IPS-18a (cell line): ENCODE data around the gene KREMEN1.

Experiments
- H3K27ac ChIP-seq: one replicate; pipeline ENCODE4 v1.5.1; 2013; ENCODE audit warnings: low read length
- H3K27me3 ChIP-seq: one replicate; pipeline ENCODE4 v1.6.1; 2013; ENCODE audit warnings: mild to moderate bottlenecking, low read length; ENCODE audit not compliant: control insufficient read depth, insufficient read depth
- H3K36me3 ChIP-seq: one replicate; pipeline ENCODE4 v1.6.1; 2013; ENCODE audit warnings: low read depth, low read length; ENCODE audit not compliant: control insufficient read depth
- H3K4me1 ChIP-seq: one replicate; pipeline ENCODE4 v1.6.1; 2013; ENCODE audit warnings: low read depth, low read length; ENCODE audit not compliant: control insufficient read depth
- H3K4me3 ChIP-seq: one replicate; pipeline ENCODE4 v1.5.1; 2013; ENCODE audit warnings: low read length
- H3K9ac ChIP-seq: one replicate; pipeline ENCODE4 v1.6.1; 2013; ENCODE audit warnings: mild to moderate bottlenecking, low read length, moderate library complexity
- H3K9me3 ChIP-seq: one replicate; pipeline ENCODE4 v1.6.1; 2013; ENCODE audit warnings: low read depth, low read length; ENCODE audit not compliant: control insufficient read depth

Gene KREMEN1

DNA sequence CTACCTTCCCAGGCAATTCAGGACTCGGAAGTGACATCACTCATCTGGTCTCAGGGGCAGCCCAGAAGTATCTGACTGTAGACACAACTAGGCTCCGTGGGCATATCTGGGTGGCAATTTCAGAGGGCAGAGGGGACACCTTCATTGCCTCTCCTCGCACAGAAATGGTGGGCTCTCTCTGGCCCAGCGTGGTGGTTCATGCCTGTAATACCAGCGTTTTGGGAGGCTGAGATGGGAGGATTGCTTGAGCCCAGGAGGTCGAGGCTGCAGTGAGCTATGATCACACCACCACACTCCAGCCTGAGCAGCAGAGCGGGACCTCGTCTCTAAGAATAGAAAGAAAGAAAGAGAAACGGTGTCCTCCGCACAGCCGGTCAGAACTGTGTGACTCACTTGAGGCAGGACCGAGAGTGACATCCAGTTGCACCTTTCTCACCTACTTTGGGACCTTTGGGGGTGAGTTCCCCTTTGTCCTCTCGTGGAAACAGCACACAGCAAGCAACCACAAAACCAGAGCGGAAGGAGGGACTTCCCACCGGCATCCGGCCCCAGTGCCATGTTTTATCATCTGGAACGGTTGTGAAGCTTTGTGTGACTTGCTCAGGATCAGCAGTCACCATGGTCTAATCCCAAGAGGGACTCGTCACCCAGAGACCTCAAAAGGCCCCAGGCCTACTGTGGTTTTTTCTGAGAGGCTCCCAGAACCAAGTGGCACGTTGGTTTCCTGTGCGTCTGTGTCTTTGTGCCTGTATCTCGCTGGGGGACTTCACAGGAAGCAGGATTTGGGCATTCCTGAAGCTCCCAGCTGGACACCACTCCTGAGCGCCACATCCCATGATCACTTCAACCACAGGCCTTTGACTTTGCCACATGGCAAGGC is 94.4 kb downstream of the KREMEN1 start:
- Histone ChIP-seq H3K27ac (no peak overlapping the region), H3K36me3 (no peaks in the 10 kb centered on the region), H3K4me3 (no peak overlapping the region), H3K27me3 (no peaks in the 10 kb centered on the region), H3K4me1 (no peaks in the 10 kb centered on the region), H3K9me3 (no peaks in the 10 kb centered on the region), H3K9ac (no peak overlapping the region)

DNA sequence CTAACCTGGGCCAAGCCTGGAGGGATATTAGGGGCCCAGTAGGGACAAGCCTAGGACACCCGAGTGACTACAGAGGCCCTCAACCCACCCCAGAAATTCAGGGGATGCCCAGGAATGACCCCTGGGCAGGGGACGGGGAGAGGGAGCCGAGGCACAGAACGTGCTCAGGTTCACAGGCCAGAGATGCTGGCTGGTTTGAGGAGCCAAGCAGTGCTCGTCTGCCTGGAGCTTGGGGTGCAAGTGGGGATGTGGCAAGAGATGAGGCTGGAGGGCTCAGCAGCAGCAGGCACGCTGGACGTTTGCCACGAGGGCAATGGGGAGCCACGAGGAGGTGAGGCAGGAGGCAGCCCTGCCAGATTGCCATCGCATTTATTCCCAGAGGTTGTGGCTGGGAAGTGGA is 98.9 kb downstream of the KREMEN1 start:
- Histone ChIP-seq H3K36me3 (no peaks in the 10 kb centered on the region), H3K27ac (no peak overlapping the region), H3K9ac (no peak overlapping the region), H3K9me3 (peaks cover 7% of the 10 kb centered on the region), H3K4me1 (no peaks in the 10 kb centered on the region), H3K4me3 (no peak overlapping the region), H3K27me3 (no peaks in the 10 kb centered on the region)

DNA sequence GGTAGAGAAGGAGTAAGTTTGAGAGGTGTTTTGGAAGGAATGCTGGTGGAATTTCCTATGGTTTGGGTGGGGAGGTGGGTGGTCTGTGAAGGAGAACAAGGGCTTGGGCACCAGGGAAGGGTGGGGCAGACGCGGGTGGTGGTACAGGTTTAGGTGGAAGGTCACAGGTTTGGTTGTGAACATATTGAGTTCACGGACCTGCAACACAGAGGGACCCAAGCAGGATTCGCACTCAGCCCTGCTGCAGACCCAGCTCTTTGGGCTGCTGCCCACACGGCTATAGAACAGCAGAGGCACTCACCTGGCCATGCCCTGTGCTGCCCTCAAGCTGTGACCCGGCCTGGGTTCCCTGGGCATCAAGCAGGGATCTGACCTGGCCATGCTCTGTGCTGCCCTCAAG is 99.4 kb downstream of the KREMEN1 start:
- Histone ChIP-seq H3K4me1 (no peaks in the 10 kb centered on the region), H3K27me3 (no peaks in the 10 kb centered on the region), H3K4me3 (no peak overlapping the region)

DNA sequence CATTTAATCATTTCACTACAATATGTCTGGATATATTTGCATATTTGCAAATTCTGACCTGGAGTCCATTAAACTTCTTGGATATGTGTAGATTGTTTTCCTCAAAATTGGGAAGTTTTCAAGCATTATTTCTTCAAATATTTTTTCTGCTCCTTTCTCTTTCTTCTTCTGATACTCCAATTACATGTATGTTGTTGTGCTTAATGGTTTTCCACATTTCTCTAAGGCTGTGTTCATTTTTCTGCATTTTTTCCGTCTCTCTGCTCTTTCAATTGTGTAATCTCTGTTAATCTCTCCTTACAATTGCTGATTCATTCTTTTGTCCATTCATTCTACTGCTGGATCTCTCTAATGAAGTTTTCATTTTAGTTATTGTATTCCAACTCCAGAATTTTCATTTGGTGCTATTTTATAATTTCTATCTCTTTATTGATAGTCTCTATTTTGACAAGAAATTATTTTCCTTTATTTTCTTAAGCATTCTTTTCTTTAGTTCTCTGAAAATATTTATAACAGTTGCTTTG is 102.5 kb downstream of the KREMEN1 start:
- Histone ChIP-seq H3K4me3 (no peak overlapping the region), H3K4me1 (no peaks in the 10 kb centered on the region), H3K36me3 (no peaks in the 10 kb centered on the region), H3K27ac (no peak overlapping the region), H3K9ac (no peak overlapping the region), H3K27me3 (no peaks in the 10 kb centered on the region), H3K9me3 (peaks cover 7% of the 10 kb centered on the region)

More for the DNA sequence above, 99.4 kb downstream of the KREMEN1 start:
- peaks cover 7% of the 10 kb centered on the region for H3K9me3 ChIP-seq
- H3K36me3 ChIP-seq: no peaks in the 10 kb centered on the region
- H3K27ac ChIP-seq: no peak overlapping the region
- no peak overlapping the region for H3K9ac ChIP-seq

DNA sequence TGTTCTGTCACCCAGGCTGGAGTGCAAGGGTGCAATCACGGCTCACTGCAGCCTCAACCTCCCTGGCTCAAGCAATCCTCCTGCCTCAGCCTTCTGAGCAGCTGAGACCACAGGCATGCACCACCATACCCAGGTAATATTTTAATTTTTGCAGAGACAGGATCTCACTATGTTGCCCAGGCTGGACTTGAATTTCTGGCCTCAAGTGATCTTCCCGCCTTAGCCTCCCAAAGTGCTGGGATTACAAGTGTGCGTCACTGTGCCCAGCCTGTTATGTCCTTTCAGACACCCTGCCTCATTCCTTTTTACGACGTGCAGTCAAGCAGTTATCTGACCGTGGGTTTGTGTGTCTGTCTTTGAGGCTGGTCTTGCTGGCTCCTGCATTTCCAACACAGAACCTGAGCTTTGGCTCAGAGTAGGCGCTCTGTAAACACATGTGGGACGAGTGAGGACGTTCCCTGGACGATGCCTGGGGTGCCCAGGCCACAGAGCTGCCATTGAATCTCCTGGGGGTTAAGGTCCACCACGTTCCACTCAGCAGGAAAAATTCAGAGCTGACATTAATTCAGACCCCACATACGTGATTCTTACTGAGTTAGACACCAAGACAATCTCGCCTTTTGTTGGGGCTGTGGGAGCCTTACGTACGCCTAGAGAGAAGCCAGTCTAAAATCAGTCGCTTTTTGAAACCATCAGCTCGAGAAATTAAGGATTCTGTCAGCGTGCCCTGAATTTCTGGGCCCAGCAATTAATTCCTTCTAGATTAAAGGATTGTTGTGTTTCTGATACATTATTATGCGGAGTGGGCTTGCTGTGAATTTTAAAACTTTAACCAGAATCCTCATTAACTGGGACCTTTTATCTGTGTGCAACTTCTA is 111.4 kb downstream of the KREMEN1 start:
- Histone ChIP-seq H3K4me1 (peaks cover 4% of the 10 kb centered on the region), H3K4me3 (no peak overlapping the region), H3K9ac (no peak overlapping the region)

DNA sequence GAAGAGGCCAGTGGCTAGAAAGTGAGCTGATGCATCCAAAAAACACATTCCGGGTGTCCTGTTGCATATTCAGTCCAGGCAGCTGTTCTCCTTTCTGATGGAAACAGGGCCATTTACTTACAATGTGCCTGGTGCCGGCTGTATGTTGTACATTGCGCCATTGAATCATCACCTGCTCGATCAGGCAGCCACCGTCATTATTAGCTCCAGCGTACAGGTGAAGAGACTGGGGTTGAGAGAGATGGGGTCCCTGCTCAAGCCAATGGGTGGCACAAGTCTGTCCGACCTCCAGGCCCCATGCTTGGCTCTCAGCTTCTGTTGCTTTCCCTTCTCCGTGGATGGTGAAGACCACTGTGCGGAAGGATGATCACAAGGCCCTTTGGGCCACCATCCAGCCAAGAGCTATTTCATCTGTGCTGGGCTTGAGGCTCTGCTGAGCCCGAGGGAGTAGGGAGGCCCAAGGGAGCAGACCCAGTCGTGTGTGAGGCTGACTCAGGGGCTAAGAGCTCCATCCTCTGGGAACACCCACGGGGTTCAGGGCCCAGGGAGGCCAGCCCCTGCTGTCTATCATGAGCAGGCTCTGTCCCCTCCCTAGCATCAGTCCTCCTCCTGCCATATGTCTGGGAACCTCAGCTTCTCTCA is 112.1 kb downstream of the KREMEN1 start:
- H3K27me3 ChIP-seq: no peaks in the 10 kb centered on the region
- H3K9me3 ChIP-seq: no peaks in the 10 kb centered on the region
- H3K27ac ChIP-seq: no peak overlapping the region
- H3K9ac ChIP-seq: no peak overlapping the region
- no peak overlapping the region for H3K4me3 ChIP-seq
- H3K4me1 ChIP-seq: peaks cover 4% of the 10 kb centered on the region
- no peaks in the 10 kb centered on the region for H3K36me3 ChIP-seq

More for the DNA sequence above, 111.4 kb downstream of the KREMEN1 start:
- no peaks in the 10 kb centered on the region for H3K27me3 ChIP-seq
- H3K36me3 ChIP-seq: no peaks in the 10 kb centered on the region
- no peaks in the 10 kb centered on the region for H3K9me3 ChIP-seq
- H3K27ac ChIP-seq: no peak overlapping the region

DNA sequence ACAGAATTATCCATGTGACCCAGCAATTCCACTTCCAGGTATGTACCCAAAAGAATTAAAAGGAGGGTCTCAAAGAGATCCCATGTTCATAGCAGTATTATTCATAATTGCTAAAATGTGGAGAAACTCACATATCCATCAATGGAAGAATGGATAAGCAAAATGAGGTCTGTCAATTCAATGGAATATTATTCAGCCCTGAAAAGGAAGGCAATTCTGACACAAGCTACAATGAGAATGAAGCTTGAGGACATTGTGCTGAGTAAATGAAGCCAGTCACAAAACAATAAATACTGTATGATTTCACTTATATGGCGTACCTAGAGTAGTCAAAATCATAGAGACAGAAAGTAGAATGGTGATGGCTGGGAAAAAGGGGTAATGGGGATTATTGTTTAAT is 113.5 kb downstream of the KREMEN1 start:
- Histone ChIP-seq H3K27ac (no peak overlapping the region), H3K4me1 (peaks cover 4% of the 10 kb centered on the region)

DNA sequence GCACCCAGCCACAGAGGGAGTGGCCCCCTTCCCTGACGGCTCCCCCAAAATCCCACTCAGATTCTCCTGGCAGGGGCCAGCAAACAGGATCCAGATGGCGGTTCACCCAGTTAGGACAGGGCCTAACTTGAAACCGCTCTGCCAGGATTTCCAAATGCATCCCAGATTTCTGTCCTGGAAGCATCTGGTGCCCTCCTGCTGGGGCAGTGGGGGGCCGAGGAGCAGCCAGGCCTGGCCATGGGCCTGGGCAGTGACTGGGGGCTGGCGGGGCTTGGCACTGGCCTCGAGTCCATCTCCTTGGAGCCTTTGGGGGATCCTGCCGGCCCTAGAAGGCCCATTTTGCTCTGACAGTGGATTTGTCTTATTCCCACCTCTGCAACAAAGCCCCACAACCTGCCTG is 115.0 kb downstream of the KREMEN1 start:
- Histone ChIP-seq H3K36me3 (no peaks in the 10 kb centered on the region), H3K9ac (no peak overlapping the region), H3K27ac (no peak overlapping the region), H3K9me3 (no peaks in the 10 kb centered on the region), H3K4me1 (peaks cover 4% of the 10 kb centered on the region), H3K27me3 (no peaks in the 10 kb centered on the region), H3K4me3 (no peak overlapping the region)

More for the DNA sequence above, 113.5 kb downstream of the KREMEN1 start:
- Histone ChIP-seq H3K4me3 (no peak overlapping the region), H3K36me3 (no peaks in the 10 kb centered on the region), H3K9me3 (no peaks in the 10 kb centered on the region), H3K9ac (no peak overlapping the region), H3K27me3 (no peaks in the 10 kb centered on the region)

DNA sequence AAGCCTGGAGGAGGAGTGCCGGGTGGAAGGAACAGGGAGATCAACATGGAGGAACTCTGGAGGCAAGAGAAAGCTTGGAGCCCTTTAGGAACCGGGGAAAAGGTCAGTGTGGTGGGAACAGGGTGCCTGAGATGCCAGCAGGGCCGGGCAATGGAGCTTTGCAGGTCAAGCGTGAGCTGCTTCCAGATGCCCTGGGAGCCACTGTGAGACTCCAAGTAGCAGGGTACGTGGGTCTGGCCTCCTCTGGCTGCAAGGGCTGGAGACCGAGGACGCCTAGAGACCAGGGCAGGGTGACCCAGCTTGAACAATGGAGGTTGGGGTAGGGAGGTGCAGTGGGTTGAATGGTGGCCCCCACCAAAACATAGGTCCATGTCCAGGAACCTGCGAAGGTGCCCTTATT is 117.2 kb downstream of the KREMEN1 start:
- Histone ChIP-seq H3K4me1 (no peaks in the 10 kb centered on the region), H3K4me3 (no peak overlapping the region), H3K27ac (no peak overlapping the region), H3K27me3 (no peaks in the 10 kb centered on the region), H3K36me3 (no peaks in the 10 kb centered on the region), H3K9ac (no peak overlapping the region), H3K9me3 (no peaks in the 10 kb centered on the region)

DNA sequence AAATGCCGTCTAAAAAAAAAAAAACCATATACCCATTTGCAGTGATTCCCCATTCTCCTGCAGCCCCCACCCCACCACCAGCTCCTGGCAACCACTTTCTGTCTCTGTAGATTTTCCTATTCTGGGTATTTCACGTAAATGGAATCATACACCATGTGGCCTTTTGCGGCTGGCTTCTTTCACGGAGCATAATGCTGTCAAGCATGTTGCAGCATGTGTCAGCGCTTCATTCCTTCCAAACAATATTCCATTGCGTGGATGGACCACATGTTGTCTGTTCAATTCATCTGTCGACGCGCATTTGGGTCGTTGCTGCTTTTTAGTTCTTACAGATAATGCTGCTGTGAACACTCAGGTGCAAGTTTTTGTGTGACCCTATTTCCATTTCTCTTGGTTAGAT is 118.1 kb downstream of the KREMEN1 start:
- no peaks in the 10 kb centered on the region for H3K4me1 ChIP-seq
- H3K27ac ChIP-seq: no peak overlapping the region
- no peaks in the 10 kb centered on the region for H3K27me3 ChIP-seq
- no peak overlapping the region for H3K9ac ChIP-seq
- no peak overlapping the region for H3K4me3 ChIP-seq
- no peaks in the 10 kb centered on the region for H3K9me3 ChIP-seq
- H3K36me3 ChIP-seq: no peaks in the 10 kb centered on the region

DNA sequence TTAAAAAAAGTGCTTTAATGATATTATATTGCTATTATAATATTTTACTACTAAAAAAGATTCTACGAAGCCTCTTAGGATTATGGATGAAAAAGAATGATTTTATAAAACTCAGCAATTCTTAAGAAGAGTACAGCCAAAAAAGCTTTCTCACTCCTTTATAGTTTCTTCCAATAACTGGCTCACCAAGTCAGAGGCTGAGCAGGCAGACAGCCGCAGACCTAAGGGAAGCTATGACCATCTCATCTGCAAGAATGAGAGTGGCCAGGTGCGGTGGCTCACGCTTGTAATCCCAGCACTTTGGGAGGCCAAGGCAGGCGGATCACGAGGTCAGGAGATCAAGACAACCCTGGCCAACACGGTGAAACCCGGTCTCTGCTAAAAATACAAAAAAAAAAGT is 120.2 kb downstream of the KREMEN1 start:
- H3K9ac ChIP-seq: no peak overlapping the region
- no peaks in the 10 kb centered on the region for H3K9me3 ChIP-seq
- H3K4me1 ChIP-seq: no peaks in the 10 kb centered on the region
- H3K27me3 ChIP-seq: no peaks in the 10 kb centered on the region
- H3K4me3 ChIP-seq: no peak overlapping the region
- no peaks in the 10 kb centered on the region for H3K36me3 ChIP-seq
- no peak overlapping the region for H3K27ac ChIP-seq
